HEK293 (cell line): ENCODE measurements around the gene BEST1.
"Not testable (repeated sequence)": the region's sequence is repeated elsewhere in the genome, so short reads cannot be mapped to it uniquely, and the experiment has no call there.

Experiments used
- CTCF ChIA-PET: fragments of 350-600 bp; formaldehyde crosslinking; extraction: SDS; loops from one replicate; lab custom pipeline; 2021; ENCODE audit warnings: antibody characterized with exemption; lab: Yijun Ruan, JAX
- POLR2A ChIA-PET: fragments of 300-600 bp; formaldehyde crosslinking; extraction: SDS; loops from one replicate; lab custom pipeline; 2020; ENCODE audit warnings: antibody characterized with exemption, inconsistent platforms; lab: Yijun Ruan, JAX
- H3K27ac ChIP-seq: fragments of 200-500 bp; sonication (Bioruptor generic); 2 replicates; pipeline ENCODE4 v1.5.1; 2014; ENCODE audit warnings: low read depth, low read length, control low read depth, inconsistent platforms; ENCODE audit errors: extremely low read depth
- H3K36me3 ChIP-seq, 2 experiments: fragments of 200-500 bp in 1 of 2; sonication (Bioruptor generic) in 1 of 2; 1 replicate in 1 of 2; 2 replicates in 1 of 2; pipeline ENCODE4 v1.5.1; 2014 to 2017; ENCODE audit warnings: inconsistent platforms in 2 of 2, low read length in 2 of 2; ENCODE audit not compliant: control insufficient read depth in 2 of 2, insufficient read depth in 1 of 2
- H3K4me1 ChIP-seq: fragments of 200-500 bp; sonication (Bioruptor generic); 2 replicates; pipeline ENCODE4 v1.5.1; 2014; ENCODE audit warnings: mild to moderate bottlenecking, low read length, inconsistent platforms; ENCODE audit not compliant: control insufficient read depth, insufficient read depth
- H3K4me3 ChIP-seq: 2 replicates; pipeline ENCODE4 v1.5.1; 2011; ENCODE audit warnings: low read depth, mild to moderate bottlenecking, control low read depth, low read length, moderate library complexity
- H3K9me3 ChIP-seq: fragments of 200-500 bp; sonication (Bioruptor generic); 2 replicates; pipeline ENCODE4 v1.5.1; 2014; ENCODE audit warnings: low read depth, low read length, inconsistent platforms; ENCODE audit not compliant: control insufficient read depth, insufficient read depth
- EGR2 ChIP-seq: fragments of 450-650 bp; formaldehyde crosslinking; IDR thresholded peaks from 2 replicates; pipeline ENCODE4 v1.5.1; 2016; ENCODE audit warnings: low read depth, missing biosample characterization, missing genetic modification characterization
- ELK4 ChIP-seq: IDR thresholded peaks from 2 replicates; pipeline ENCODE4 v1.6.1; 2011; ENCODE audit warnings: mild to moderate bottlenecking, low read depth, low read length, borderline replicate concordance
- GFI1B ChIP-seq: fragments of 450-650 bp; formaldehyde crosslinking; IDR thresholded peaks from 2 replicates; pipeline ENCODE4 v1.5.1; 2016; ENCODE audit warnings: missing biosample characterization, missing genetic modification characterization
- INSM2 ChIP-seq: fragments of 450-650 bp; formaldehyde crosslinking; IDR thresholded peaks from 2 replicates; pipeline ENCODE4 v1.5.1; 2016; ENCODE audit warnings: missing biosample characterization, missing genetic modification characterization
- SP7 ChIP-seq: fragments of 450-650 bp; formaldehyde crosslinking; IDR thresholded peaks from 2 replicates; pipeline ENCODE4 v1.5.1; 2016; ENCODE audit warnings: missing biosample characterization, missing genetic modification characterization
- ZIC2 ChIP-seq: fragments of 450-650 bp; formaldehyde crosslinking; IDR thresholded peaks from 2 replicates; pipeline ENCODE4 v1.5.1; 2016; ENCODE audit warnings: missing biosample characterization, missing genetic modification characterization
- ZNF112 ChIP-seq: fragments of 450-650 bp; formaldehyde crosslinking; IDR thresholded peaks from 2 replicates; pipeline ENCODE4 v1.5.0; 2017; ENCODE audit warnings: missing biosample characterization, missing genetic modification characterization
- ZNF140 ChIP-seq: fragments of 450-650 bp; formaldehyde crosslinking; IDR thresholded peaks from 2 replicates; pipeline ENCODE4 v1.5.1; 2016; ENCODE audit warnings: missing biosample characterization, missing genetic modification characterization
- ZNF174 ChIP-seq: fragments of 450-650 bp; formaldehyde crosslinking; IDR thresholded peaks from 2 replicates; pipeline ENCODE4 v1.5.0; 2017; ENCODE audit warnings: missing biosample characterization, mild to moderate bottlenecking, missing genetic modification characterization
- ZNF184 ChIP-seq: fragments of 450-650 bp; IDR thresholded peaks from 2 replicates; pipeline ENCODE4 v1.5.1; 2018; ENCODE audit warnings: missing biosample characterization, mild to moderate bottlenecking, missing genetic modification characterization
- ZNF221 ChIP-seq: fragments of 450-650 bp; formaldehyde crosslinking; IDR thresholded peaks from 2 replicates; pipeline ENCODE4 v1.5.1; 2017; ENCODE audit warnings: missing biosample characterization, missing genetic modification characterization, borderline replicate concordance
- ZNF26 ChIP-seq: fragments of 450-650 bp; formaldehyde crosslinking; IDR thresholded peaks from 2 replicates; pipeline ENCODE4 v1.5.1; 2016; ENCODE audit warnings: missing biosample characterization, missing genetic modification characterization
- ZNF311 ChIP-seq: fragments of 450-650 bp; formaldehyde crosslinking; IDR thresholded peaks from 2 replicates; pipeline ENCODE4 v1.5.1; 2017; ENCODE audit warnings: missing biosample characterization, missing genetic modification characterization, borderline replicate concordance
- ZNF341 ChIP-seq: fragments of 450-650 bp; formaldehyde crosslinking; IDR thresholded peaks from 2 replicates; pipeline ENCODE4; 2016; ENCODE audit warnings: low read depth, missing biosample characterization, missing genetic modification characterization
- ZNF350 ChIP-seq: fragments of 450-650 bp; formaldehyde crosslinking; IDR thresholded peaks from 2 replicates; pipeline ENCODE4 v1.5.0; 2017; ENCODE audit warnings: missing biosample characterization, mild to moderate bottlenecking, missing genetic modification characterization
- ZNF488 ChIP-seq: fragments of 450-650 bp; formaldehyde crosslinking; IDR thresholded peaks from 2 replicates; pipeline ENCODE4 v1.5.1; 2016; ENCODE audit warnings: missing biosample characterization, missing genetic modification characterization
- ZNF626 ChIP-seq: fragments of 450-650 bp; sonication (Bioruptor Pico); formaldehyde crosslinking; IDR thresholded peaks from 2 replicates; pipeline ENCODE4 v1.5.1; 2018; ENCODE audit warnings: missing biosample characterization, missing genetic modification characterization, inconsistent platforms
- ZNF791 ChIP-seq: fragments of 450-650 bp; formaldehyde crosslinking; IDR thresholded peaks from 2 replicates; pipeline ENCODE4 v1.5.1; 2016; ENCODE audit warnings: missing biosample characterization, missing genetic modification characterization
- ZNF830 ChIP-seq: fragments of 450-650 bp; IDR thresholded peaks from 2 replicates; pipeline ENCODE4 v1.5.0; 2018; ENCODE audit warnings: missing biosample characterization, missing genetic modification characterization, low read depth, mild to moderate bottlenecking, moderate library complexity

Gene BEST1

GRCh38 chr11:61963282-61964057, 13.3 kb downstream of the BEST1 start:
- Histone ChIP-seq H3K4me3 (no peak overlapping the region), H3K36me3 (peaks cover 0 to 46% of the 10 kb centered on the region in 2 experiments; a peak in 1 of 3 replicates), H3K27ac (no peak overlapping the region), H3K4me1 (no peaks in the 10 kb centered on the region), H3K9me3 (no peaks in the 10 kb centered on the region)
- CTCF ChIA-PET: interaction anchor here (0.7 to 2.0 kb wide), 3 partner anchors 15 to 72 kb away, joined by 4 to 12 read pairs (median 4); no protein-coding TSS in a partner anchor
- POLR2A ChIA-PET: no interaction called here
- 0 out of 2 replicates have a peak, but pooled peaks have one; percentile 12 for TF ChIP-seq ZIC2 (tag by site-specific recombination)
- no peak for TF ChIP-seq ZNF350 (tag by site-specific recombination)

GRCh38 chr11:61964058-61964665, 14.0 kb downstream of the BEST1 start:
- TF ChIP-seq ZNF26 (tag by site-specific recombination) (no peak), ZNF791 (tag by site-specific recombination) (no peak), INSM2 (tag by site-specific recombination) (no peak), ZNF140 (tag by site-specific recombination) (no peak), ZNF174 (tag by site-specific recombination) (no peak), ZNF341 (tag by site-specific recombination) (no peak), SP7 (no peak), ZNF626 (tag by site-specific recombination) (no peak), EGR2 (tag by site-specific recombination) (no peak), ZNF488 (tag by site-specific recombination) (no peak), ZNF112 (tag by site-specific recombination) (no peak), ZNF184 (tag by site-specific recombination) (no peak), ZNF311 (tag by site-specific recombination) (no peak), GFI1B (tag by site-specific recombination) (no peak), ZNF221 (tag by site-specific recombination) (no peak), ELK4 (no peak), ZNF830 (tag by site-specific recombination) (no peak)
- H3K9me3 ChIP-seq: no peaks in the 10 kb centered on the region
- no peak overlapping the region for H3K27ac ChIP-seq
- ChIA-PET CTCF (interaction anchor here (0.7 kb wide), 1 partner anchor 71 kb away, joined by 4 read pairs; no protein-coding TSS in a partner anchor), POLR2A (no interaction called here)
- no peaks in the 10 kb centered on the region for H3K4me1 ChIP-seq
- H3K36me3 ChIP-seq: peaks cover 0 to 46% of the 10 kb centered on the region in 2 experiments; a peak in 1 of 3 replicates
- no peak overlapping the region for H3K4me3 ChIP-seq

- peaks cover 0 to 46% of the 10 kb centered on the region in 2 experiments; a peak in 1 of 3 replicates for H3K36me3 ChIP-seq
- POLR2A ChIA-PET, H3K27ac ChIP-seq, H3K4me3 ChIP-seq, H3K4me1 ChIP-seq, H3K9me3 ChIP-seq: not testable (repeated sequence)
- CTCF ChIA-PET: interaction anchor here (0.6 to 1.0 kb wide), 3 partner anchors 17 to 465 kb away, joined by 4 to 7 read pairs (median 6); no protein-coding TSS in a partner anchor
Observed at GRCh38 chr11:61964666-61965271, 14.6 kb downstream of the BEST1 start.
